ENCODE measurements around the gene NSUN6. TPM values are rescaled to one million over a fixed set of nuclear protein-coding genes. Genes with fewer than 3 reads are reported as not detected.

Gene NSUN6
- total and polyA plus RNA-seq, 10 of the 15 experiments (the other 5 are each of a cell fraction or from before 2014, with no cell fraction given): 10.2 to 25.0 (median 15.6) TPM

DNA sequence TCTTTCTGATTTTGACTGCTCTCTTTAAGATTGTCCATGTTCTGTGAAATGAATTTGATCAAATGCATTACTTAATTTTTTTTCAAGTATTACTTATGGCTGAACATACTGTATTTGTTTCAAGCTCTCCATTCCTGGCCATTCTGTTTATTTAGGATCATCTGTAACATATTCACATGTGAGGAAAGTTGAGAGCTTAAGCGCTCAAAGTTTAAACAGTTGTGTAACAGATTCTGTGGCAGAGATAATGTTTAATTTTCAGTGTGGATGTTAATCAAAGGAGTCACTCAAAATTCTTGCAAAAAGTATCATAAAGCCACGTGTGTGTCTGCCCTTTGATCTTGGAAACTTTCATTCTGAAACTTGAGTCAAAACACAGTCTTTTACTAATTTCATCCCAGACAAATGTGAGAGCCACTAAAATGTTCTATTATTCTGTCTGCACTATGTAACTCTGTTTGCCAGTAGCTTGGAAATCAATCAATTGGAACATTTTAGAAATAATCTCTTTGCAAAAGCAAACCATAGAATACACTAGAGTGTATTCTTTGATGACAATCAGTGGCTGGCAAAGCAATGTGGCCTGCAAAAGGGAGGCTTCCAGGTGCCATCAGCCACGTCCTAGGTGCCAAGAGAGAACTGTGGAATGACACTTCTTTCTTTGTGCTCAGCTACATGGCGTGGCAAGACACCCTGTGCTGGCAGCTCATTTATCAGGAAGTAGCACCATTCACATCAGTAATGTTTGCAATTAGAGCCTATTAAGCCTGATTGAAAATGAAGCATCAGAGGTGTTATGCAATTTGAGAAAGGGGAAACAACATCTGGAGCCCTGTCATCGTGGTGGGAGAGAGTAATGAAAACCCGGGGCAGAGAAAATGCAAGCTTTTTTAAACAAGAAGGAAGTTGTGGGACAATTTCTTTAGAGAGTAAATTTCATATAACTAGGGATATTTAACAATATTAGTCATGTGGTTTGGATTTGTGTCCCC lies 48.8 kb upstream of the NSUN6 start (continued):
- TF ChIP-seq SKIL (IDR thresholded peaks at IDR 0.05; ENCODE audit: low read depth, poor library complexity, severe bottlenecking): peak; percentile 37

DNA sequence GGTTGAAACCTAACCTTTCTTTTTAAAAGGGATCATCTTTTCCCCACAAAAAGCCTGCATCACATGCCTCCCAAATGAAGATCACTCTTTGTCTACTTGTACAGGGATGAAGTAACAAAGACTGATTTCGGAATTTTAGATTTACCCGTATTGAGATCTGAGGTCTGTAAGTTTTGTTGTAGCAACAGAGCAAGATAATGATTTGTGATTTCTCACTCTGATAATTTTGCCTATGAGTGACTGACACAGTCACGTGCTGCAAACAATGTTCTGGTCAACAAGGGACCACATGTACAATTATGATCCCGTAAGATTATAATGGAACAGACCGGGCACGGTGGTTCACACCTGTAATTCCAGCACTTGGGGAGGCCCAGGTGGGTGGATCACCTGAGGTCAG lies 39.2 kb upstream of the NSUN6 start:
- SMC1A ChIA-PET (ENCODE audit: uncharacterized antibody, unreplicated experiment): interaction anchor here (1.0 kb wide), 1 partner anchor 523 kb away, joined by 3 read pairs; no protein-coding TSS in a partner anchor

More for the DNA sequence above, 39.2 kb upstream of the NSUN6 start:
- 52% methylated on average over 6 of the region's 6 CpGs for WGBS (ENCODE audit: insufficient coverage, insufficient replicate concordance, low lambda C conversion rate, missing lambda C conversion rate)
- H2AFZ ChIP-seq (ENCODE audit: control insufficient read depth, low read depth, low read length): no peak overlapping the region
- ChIA-PET CTCF (no interaction called here), POLR2A (no interaction called here), RAD21 (ENCODE audit: unreplicated experiment) (no interaction called here)
- no peak overlapping the region for H3K27ac ChIP-seq (ENCODE audit: control insufficient read depth, insufficient read depth)
- no peaks in the 10 kb centered on the region for H3K36me3 ChIP-seq (ENCODE audit: control insufficient read depth in 2 of 2, insufficient read depth in 2 of 2, low read length in 1 of 2)
- ATAC-seq (no peak), FAIRE-seq (no peak), DNase-seq (ENCODE audit: low read depth, low spot score) (no peak)
- TF ChIP-seq SMAD1 (IDR thresholded peaks at IDR 0.05; ENCODE audit: low read depth, partially characterized antibody) (no peak), ZSCAN29 (IDR thresholded peaks at IDR 0.05) (no peak), NFYA (IDR thresholded peaks at IDR 0.05; ENCODE audit: borderline replicate concordance, low read depth, low read length) (no peak), HCFC1 (IDR thresholded peaks at IDR 0.05; ENCODE audit: low read length) (no peak), KAT2A (conservative IDR thresholded peaks at IDR 0.05; ENCODE audit: control insufficient read depth, low read depth, low read length) (no peak), RCOR1 (conservative IDR thresholded peaks at IDR 0.05; ENCODE audit: low read depth, low read length) (no peak), SMARCA5 (IDR thresholded peaks at IDR 0.05) (no peak), ESRRA (IDR thresholded peaks at IDR 0.05; ENCODE audit: low read length) (no peak), RBBP5 (conservative IDR thresholded peaks at IDR 0.05) (no peak), MEF2A (IDR thresholded peaks at IDR 0.05; ENCODE audit: insufficient read depth, low read depth, low read length) (no peak)
- TF ChIP-seq, protein P1, sequence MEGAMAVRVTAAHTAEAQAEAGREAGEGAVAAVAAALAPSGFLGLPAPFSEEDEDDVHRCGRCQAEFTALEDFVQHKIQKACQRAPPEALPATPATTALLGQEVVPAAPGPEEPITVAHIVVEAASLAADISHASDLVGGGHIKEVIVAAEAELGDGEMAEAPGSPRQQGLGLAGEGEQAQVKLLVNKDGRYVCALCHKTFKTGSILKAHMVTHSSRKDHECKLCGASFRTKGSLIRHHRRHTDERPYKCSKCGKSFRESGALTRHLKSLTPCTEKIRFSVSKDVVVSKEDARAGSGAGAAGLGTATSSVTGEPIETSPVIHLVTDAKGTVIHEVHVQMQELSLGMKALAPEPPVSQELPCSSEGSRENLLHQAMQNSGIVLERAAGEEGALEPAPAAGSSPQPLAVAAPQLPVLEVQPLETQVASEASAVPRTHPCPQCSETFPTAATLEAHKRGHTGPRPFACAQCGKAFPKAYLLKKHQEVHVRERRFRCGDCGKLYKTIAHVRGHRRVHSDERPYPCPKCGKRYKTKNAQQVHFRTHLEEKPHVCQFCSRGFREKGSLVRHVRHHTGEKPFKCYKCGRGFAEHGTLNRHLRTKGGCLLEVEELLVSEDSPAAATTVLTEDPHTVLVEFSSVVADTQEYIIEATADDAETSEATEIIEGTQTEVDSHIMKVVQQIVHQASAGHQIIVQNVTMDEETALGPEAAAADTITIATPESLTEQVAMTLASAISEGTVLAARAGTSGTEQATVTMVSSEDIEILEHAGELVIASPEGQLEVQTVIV (IDR thresholded peaks at IDR 0.05; ENCODE audit: borderline replicate concordance, partially characterized antibody): no peak
- no peaks in the 10 kb centered on the region for H3K27me3 ChIP-seq (replicated peaks in 1 of 2; ENCODE audit: control insufficient read depth in 2 of 2, insufficient read depth in 2 of 2, low read length in 1 of 2)
- no peak overlapping the region for H3K9ac ChIP-seq (ENCODE audit: control insufficient read depth, insufficient read depth, low read length)
- no peak overlapping the region for H3K4me3 ChIP-seq
- H3K4me2 ChIP-seq (ENCODE audit: control insufficient read depth, insufficient read depth): no peak overlapping the region
- no peaks in the 10 kb centered on the region for H3K9me3 ChIP-seq (replicated peaks; ENCODE audit: control insufficient read depth, insufficient read depth, low read length)
- H3K79me2 ChIP-seq (ENCODE audit: control insufficient read depth, insufficient read depth, low read length): no peaks in the 10 kb centered on the region
- BruUV-seq (replicated peaks): no TSS peak
- H4K20me1 ChIP-seq (ENCODE audit: control insufficient read depth, insufficient read depth): no peaks in the 10 kb centered on the region
- no peaks in the 10 kb centered on the region for H3K4me1 ChIP-seq (ENCODE audit: control insufficient read depth, insufficient read depth, low read length)
- in situ Hi-C loops (cut with MboI) (no loop called here), intact Hi-C loops (cut with micrococcal nuclease; ENCODE audit: unreplicated experiment) (no loop called here)

Data from GM12878 (cell line).